NOMO-1 treated with DMSO at 0.1 percent for 48 hours (cell line): ENCODE measurements around the gene NAA35.
"Not testable (repeated sequence)": the region's sequence is repeated elsewhere in the genome, so short reads cannot be mapped to it uniquely, and the experiment has no call there.

Source experiments
- DNase-seq: peaks from one replicate; lab custom pipeline; 2025; ENCODE audit not compliant: unreplicated experiment; lab: John Stamatoyannopoulos, UW

NAA35 gene

DNA sequence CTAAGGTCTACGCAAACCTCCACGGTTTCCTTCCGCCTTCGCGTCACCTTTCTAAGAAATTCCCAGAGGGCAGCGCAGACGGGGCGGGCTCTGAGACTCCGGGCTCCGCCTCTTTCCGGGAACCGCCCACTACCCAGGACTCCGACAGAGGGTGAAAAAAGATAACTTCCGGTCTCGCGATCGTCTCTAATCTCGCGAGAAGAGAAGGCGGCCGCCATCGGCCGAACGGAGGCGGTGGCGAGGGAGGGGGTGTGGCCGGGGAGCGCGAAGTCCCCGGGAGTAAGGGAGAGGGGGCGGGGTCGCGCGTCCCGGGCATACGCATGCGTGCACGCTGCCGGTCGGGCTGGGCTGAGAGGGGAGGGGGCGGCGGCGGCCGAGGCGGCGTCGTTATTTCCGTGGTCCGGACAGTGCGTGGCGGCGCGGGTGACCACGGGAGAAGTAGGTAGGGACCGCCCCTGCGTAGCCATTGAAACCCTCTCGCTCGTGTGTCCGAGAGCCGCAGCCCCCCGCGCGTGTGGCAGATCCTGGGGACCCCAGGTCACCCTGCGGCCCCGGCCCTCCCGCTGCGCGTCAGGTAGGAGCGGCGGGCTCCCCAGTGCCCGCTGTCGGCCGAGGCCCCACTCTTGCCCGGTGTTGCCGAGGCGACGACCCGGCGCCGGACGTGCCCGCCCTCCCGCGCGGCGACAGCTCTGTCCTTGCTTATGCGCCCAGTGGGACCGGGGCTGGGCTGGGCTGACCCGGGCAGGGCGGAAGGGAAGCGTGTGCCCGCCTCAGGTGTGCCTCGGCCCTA, at the start of gene NAA35:
NAA35 (plus strand) TSS at position 315 of the 790 bp plus-strand sequence. CDS start 1,014 bp downstream, outside the sequence.
- DNase-seq: peak; percentile 88

- no peak for DNase-seq
Observed at GRCh38 chr9:85892401-85892800, 48.5 kb upstream of the NAA35 start.

GRCh38 chr9:85895685-85896084, 45.3 kb upstream of the NAA35 start:
- no peak for DNase-seq

DNA sequence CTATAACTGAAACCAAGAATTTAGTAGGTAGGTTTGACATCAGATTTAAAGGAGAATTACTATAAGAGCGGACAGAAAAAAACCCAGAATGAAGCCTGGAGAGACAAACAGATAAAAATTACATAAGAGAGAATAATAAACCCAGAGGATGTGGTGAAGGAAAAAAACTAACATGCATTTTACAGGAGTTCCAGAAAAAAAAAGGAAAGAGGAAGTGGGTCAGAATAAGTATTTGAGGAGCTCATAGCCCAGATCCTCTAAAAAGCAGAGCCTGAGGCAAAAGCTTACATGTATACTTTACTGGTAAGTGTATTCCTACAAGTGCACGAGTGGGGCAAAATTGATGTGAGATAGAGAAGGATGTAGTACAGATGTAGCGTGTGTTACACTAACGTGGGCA, 43.1 kb upstream of the NAA35 start:
- DNase-seq: peak; percentile 59

DNA sequence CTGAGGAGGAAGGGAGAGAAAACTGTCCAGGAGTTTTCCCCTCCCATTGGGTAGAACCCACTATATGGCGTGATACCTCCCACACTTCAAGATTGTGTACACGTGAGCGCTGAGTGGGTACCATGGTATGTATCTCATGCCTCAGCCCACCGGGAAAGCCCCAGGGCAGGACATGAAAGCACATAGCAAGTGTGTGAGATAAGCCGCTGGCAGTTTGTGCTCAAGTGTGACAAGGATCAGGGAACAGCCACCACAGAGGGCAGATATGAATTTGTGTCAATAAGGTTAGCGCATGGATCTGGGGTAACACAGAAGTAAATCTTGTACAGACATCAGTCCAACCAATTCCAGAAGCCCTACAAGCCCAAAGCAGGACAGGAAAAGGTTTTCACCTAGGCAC, 42.6 kb upstream of the NAA35 start:
- DNase-seq: no peak

DNA sequence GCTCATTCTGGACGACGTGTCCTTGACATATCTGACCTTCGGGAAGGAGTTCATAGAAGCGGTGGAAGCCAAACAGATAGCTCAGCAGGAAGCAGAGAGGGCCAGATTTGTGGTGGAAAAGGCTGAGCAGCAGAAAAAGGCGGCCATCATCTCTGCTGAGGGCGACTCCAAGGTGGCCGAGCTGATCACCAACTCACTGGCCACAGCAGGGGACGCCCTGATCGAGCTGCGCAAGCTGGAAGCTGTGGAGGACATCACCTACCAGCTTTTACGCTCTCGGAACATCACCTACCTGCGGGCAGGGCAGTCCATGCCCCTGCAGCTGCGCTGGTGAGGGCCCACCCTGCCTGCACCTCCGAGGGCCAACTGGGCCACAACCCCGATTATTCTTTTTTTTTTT, 41.6 kb upstream of the NAA35 start:
- DNase-seq: no peak

DNA sequence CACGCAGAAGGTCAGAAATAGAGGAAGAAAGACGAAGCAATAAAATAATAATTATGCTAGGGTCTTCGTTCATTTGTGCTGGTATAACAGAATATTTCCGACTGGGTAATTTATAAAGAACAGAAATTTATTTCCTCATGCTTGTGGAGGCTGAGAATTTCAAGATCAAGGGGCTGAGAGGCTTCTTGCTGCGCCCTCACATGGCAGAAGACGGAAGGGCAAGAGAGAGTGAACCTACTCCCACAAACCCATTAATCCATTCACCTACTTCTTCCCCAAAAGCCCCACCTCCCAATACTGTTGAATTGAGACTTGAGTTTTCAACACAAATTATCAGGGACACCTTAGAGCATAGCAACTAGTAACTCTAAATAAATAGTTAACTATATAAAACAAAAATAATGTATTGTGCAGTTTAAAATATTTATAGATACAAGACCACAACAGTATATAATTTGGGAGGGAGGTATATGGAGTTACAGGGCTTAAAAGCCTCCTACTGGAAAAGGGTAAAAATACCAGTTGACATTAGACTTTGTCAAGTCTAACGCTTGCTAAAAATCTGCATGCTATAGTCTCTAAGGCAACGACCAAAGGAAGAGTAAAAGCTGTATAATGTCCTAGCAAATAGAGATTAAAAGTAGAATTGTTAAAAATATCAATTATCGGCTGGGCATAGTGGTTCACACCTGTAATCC, 40.3 kb upstream of the NAA35 start:
- peak; percentile 17 for DNase-seq

DNA sequence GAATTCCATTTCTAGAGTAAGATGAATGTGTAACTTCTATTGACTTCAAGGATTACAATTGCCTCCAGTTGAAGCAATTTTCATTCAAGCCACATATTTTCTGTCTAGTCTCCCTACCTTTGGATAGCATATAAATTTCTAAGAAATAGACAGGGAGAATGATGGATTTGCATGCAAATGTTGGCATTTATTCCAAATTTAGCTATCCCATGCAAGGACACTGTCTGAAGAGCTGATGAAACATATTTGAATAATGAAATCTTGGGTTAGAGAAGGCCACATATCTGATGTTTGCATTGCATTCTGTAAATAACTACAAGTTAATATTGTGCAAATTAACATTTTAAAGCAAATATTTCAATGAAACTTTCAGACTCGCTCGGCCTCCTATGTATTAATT, 36.0 kb upstream of the NAA35 start:
- no peak for DNase-seq

GRCh38 chr9:85905957-85906356, 35.0 kb upstream of the NAA35 start:
- no peak for DNase-seq

- DNase-seq: no peak
Observed at GRCh38 chr9:85909390-85909789, 31.6 kb upstream of the NAA35 start.

GRCh38 chr9:85914108-85914507, 26.8 kb upstream of the NAA35 start:
- no peak for DNase-seq

DNA sequence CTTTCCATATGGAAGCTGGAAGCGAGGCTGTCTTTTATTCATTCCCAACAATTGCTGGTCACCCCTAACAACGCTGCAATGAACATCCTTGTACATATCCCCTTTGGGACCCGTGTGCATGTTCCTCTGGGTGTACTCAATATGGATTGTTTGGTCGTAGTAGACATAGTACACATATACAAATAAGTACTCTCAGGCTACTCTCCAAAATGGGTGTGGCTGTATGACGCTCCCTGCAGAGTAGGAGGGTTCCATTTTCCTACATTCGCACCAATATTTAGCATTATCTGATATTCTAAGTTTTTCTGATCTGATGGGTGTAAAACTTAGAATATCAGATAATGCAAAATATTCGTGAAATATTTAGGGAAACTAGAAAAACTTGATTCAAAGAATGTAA, 23.2 kb upstream of the NAA35 start:
- DNase-seq: no peak

- DNase-seq: no peak
Observed at GRCh38 chr9:85925493-85925892, 15.5 kb upstream of the NAA35 start.

DNA sequence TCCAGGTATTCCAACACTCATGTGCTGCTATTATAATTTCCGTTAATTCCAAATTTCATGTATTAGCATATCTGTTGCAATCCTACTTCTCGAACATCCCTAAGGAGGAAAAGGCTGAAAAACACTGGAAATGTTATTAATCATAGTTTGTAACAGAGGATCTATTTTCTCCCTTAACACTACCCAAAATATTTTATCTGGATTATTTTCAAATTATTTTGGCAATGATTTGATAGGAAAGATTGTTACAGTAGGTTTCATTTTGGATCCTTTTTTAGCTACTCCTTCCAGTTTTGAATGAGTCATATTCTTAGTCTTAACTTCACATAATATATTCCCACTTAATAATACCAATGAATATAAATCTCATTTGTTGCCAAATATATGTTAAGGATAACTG, 13.9 kb upstream of the NAA35 start:
- no peak for DNase-seq

DNA sequence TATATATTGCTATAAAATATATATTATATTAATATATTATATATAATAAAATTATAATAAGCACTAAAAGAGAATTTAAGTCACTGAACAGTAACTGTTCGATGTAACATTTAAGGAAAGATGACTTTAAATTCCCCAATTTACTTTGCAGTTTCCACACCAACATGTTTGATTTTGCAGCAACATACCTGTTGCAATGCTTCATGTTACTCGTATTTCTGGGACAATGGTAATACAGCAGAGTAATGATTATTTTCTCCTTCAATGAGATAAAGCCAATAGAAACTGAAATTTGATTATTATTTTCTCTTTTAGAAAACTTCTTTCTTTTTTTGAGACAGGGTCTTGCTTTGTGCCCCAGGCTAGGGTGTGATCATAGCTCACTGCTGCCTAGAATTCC, 9.5 kb upstream of the NAA35 start:
- no peak for DNase-seq

DNA sequence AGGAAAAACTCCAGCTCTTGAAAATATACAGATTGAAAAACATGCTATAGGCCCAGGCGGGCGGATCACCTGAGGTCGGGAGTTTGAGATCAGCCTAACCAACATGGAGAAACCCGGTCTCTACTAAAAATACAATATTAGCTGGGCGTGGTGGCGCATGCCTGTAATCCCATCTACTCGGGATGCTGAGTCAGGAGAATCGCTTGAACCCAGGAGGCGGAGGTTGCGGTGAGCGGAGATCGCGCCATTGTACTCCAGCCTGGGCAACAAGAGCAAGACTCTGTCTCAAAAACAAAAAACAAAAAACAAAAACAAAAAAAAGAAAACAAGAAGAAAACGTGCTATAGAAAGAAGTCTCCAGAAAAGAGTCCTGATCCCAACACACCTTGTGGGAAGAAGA, 5.0 kb upstream of the NAA35 start:
- not testable (repeated sequence) for DNase-seq

DNA sequence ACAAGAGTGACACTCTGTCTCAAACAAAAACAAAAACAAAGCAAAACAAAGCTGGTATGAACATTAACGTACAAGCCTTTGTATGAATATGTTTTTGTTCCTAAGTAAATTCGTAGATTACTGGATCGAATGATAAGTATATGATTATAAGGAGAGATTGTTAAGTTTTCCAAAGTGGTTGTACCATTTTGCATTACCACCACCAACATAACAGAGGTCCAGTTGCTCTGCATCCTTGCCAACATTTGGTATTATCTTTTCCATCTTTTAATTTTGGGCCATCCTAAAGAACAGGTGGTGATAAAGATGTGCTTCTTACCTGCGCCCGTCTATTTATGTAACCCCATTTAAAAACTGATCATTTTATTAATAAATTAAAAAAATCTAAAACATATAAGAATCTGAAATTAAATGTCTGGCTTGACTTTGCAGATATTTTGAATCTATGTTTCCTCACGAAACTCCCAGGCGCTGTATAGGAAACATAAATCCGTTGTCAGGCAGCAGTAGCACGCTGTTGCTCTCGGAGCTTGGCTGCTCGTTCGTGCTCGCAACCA, 593 bp upstream of the NAA35 start:
- DNase-seq: no peak

DNA sequence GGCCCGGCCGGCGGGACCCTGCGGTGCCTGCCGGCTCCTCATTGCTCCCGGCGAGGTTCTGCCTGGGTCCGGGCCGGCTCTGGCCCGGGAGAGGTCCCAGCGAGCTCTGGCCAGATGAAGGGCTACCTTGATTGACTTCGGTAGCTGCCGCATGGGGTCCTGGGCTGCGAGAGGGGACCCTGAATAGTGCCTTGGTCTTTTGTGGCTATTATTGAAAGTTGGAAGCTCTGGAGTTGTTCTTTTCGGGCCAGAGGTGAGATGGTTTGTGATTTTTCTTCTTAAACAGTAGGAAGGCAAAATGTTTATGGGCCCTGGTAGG, 635 bp downstream of the NAA35 start:
- no peak for DNase-seq

DNA sequence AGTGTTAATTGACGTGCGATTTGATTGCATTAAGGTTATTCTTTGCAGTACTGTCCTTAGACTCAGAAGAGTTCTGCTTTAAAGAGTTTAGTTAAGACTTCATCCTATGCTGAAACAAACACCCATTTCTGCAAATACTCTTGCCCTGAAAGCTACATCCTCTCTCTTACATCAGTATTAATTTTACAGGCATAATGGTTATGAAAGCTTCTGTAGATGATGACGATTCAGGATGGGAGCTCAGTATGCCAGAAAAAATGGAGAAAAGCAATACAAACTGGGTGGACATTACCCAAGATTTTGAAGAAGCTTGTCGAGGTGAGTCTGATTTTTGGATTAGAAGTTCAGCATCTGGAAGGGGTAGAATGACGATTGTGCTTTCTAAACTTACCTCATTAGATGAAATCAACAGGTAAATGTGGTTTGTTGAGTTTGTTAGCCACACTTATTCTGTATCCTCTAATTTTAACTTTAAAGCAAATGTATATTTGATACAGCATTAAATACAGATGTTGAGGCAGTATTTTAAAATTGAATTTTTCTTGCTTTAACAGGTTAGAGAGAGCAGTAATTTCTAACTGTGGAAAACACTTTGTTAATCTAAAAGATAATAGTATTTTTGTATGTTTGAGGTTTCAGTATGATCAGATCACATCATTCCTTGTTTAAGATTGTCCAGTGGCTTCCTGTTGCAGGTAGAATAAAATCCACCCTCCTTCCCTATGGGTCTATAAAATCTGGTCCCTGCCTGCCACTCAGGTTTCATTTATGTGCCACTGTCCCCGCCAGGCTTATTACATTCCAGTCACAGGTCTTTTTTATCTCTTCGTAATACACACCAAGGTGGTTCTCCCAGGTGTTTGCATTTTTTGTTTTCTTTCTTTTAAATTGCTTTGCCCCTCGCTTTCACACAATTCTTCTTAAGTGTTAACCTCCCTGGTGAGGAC, 1.3 kb downstream of the NAA35 start:
- no peak for DNase-seq

GRCh38 chr9:85942913-85943709, 2.2 kb downstream of the NAA35 start:
- DNase-seq: no peak
